Measurements from ENCODE around the gene PLK5. TPM values are rescaled to one million over a fixed set of nuclear protein-coding genes. Genes with fewer than 3 reads are reported as not detected.

PLK5 gene
- polyA plus RNA-seq, 1 of the 3 experiments (the other 2 are of a cell fraction) = not detected

DNA sequence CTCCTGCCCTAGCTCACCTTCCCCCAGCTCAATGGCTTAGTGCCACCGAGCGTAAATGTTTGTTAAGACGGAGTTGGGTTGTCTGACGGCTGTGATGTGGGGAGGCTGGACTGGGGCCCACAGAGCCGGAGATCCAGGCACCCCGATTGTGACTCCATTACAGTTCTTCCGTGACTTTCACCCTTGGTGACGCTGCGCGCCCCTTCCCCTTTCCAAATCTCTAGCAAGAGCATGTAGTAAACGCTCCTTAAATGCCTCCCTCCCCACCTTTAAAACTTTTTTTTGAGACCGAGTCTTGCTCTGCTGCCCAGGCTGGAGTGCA, 32.1 kb upstream of the PLK5 start:
- no peak overlapping the region for H3K27ac ChIP-seq (ENCODE audit: low read depth in 2 of 2, low read length in 1 of 2)
- TF ChIP-seq NRF1 (IDR thresholded peaks at IDR 0.05; ENCODE audit: low read depth, low read length) (no peak), RFX5 (IDR thresholded peaks at IDR 0.05; ENCODE audit: low read length) (no peak), ELF1 (IDR thresholded peaks at IDR 0.05) (no peak), RAD21 (IDR thresholded peaks at IDR 0.05; ENCODE audit: low read length) (no peak), FOXJ3 (CRISPR knock-in tag; IDR thresholded peaks at IDR 0.05) (no peak), RXRA (IDR thresholded peaks at IDR 0.05; ENCODE audit: borderline replicate concordance, low read depth) (no peak), PBX3 (IDR thresholded peaks at IDR 0.05) (no peak), SIN3A (IDR thresholded peaks at IDR 0.05; ENCODE audit: borderline replicate concordance, low read depth, low read length) (no peak), GATA2 (CRISPR knock-in tag; IDR thresholded peaks at IDR 0.05) (no peak), TCF12 (IDR thresholded peaks at IDR 0.05) (no peak), CHD2 (IDR thresholded peaks at IDR 0.05; ENCODE audit: low read length, partially characterized antibody) (no peak), MXI1 (IDR thresholded peaks at IDR 0.05; ENCODE audit: low read depth, low read length) (no peak)
- TF ChIP-seq, protein P1, sequence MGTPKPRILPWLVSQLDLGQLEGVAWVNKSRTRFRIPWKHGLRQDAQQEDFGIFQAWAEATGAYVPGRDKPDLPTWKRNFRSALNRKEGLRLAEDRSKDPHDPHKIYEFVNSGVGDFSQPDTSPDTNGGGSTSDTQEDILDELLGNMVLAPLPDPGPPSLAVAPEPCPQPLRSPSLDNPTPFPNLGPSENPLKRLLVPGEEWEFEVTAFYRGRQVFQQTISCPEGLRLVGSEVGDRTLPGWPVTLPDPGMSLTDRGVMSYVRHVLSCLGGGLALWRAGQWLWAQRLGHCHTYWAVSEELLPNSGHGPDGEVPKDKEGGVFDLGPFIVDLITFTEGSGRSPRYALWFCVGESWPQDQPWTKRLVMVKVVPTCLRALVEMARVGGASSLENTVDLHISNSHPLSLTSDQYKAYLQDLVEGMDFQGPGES (IDR thresholded peaks at IDR 0.05; ENCODE audit: low read depth, low read length) = no peak
- H3F3A ChIP-seq (replicated peaks; ENCODE audit: insufficient read depth) = no peaks in the 10 kb centered on the region
- no peaks in the 10 kb centered on the region for H3K9me3 ChIP-seq
- peaks cover 5 to 18% of the 10 kb centered on the region in 2 experiments; a peak in 2 of 4 replicates for H3K4me1 ChIP-seq (ENCODE audit: control insufficient read depth in 1 of 2, insufficient read depth in 2 of 2, low read depth in 1 of 2, low read length in 1 of 2)
- no peak overlapping the region for H3K9ac ChIP-seq
- CTCF ChIA-PET = interaction anchor here (1.0 to 3.7 kb wide), 4 partner anchors 12 to 211 kb away, joined by 3 to 23 read pairs (median 4); no protein-coding TSS in a partner anchor
- peak overlapping the region; percentile 62 to 66; a peak in 3 of 4 replicates for H3K4me3 ChIP-seq (ENCODE audit: low read depth in 2 of 2, low read length in 1 of 2)
- H3K79me2 ChIP-seq (ENCODE audit: insufficient read depth) = no peaks in the 10 kb centered on the region
- H4K20me1 ChIP-seq (ENCODE audit: insufficient read depth) = no peaks in the 10 kb centered on the region
- DNase-seq = no peak
- POLR2A ChIA-PET = interaction anchor here (0.9 to 1.4 kb wide), 2 partner anchors 20 to 36 kb away, joined by 3 to 5 read pairs; no protein-coding TSS in a partner anchor
- no peaks in the 10 kb centered on the region for H3K36me3 ChIP-seq (replicated peaks in 1 of 2; ENCODE audit: control insufficient read depth in 1 of 2, insufficient read depth in 2 of 2, low read length in 1 of 2)
- no peaks in the 10 kb centered on the region for H3K27me3 ChIP-seq (ENCODE audit: insufficient read depth)
- peak overlapping the region; percentile 91 for H3K4me2 ChIP-seq
- 77% methylated on average over 12 of the region's 12 CpGs for WGBS (ENCODE audit: low lambda C conversion rate)
- no peak overlapping the region for H2AFZ ChIP-seq (ENCODE audit: low read depth)
- H3K9me2 ChIP-seq = no peaks in the 10 kb centered on the region

- H3K4me2 ChIP-seq = no peak overlapping the region
- no peak for TF ChIP-seq TCF12 (IDR thresholded peaks at IDR 0.05)
- TF ChIP-seq MEF2A (IDR thresholded peaks at IDR 0.05; ENCODE audit: borderline replicate concordance, low read depth) = no peak
- TF ChIP-seq, protein P2, sequence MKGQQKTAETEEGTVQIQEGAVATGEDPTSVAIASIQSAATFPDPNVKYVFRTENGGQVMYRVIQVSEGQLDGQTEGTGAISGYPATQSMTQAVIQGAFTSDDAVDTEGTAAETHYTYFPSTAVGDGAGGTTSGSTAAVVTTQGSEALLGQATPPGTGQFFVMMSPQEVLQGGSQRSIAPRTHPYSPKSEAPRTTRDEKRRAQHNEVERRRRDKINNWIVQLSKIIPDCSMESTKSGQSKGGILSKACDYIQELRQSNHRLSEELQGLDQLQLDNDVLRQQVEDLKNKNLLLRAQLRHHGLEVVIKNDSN (IDR thresholded peaks at IDR 0.05; ENCODE audit: borderline replicate concordance, low read depth) = no peak
- no peak for TF ChIP-seq SIN3A (IDR thresholded peaks at IDR 0.05; ENCODE audit: borderline replicate concordance, low read depth, low read length)
- TF ChIP-seq, protein P3, sequence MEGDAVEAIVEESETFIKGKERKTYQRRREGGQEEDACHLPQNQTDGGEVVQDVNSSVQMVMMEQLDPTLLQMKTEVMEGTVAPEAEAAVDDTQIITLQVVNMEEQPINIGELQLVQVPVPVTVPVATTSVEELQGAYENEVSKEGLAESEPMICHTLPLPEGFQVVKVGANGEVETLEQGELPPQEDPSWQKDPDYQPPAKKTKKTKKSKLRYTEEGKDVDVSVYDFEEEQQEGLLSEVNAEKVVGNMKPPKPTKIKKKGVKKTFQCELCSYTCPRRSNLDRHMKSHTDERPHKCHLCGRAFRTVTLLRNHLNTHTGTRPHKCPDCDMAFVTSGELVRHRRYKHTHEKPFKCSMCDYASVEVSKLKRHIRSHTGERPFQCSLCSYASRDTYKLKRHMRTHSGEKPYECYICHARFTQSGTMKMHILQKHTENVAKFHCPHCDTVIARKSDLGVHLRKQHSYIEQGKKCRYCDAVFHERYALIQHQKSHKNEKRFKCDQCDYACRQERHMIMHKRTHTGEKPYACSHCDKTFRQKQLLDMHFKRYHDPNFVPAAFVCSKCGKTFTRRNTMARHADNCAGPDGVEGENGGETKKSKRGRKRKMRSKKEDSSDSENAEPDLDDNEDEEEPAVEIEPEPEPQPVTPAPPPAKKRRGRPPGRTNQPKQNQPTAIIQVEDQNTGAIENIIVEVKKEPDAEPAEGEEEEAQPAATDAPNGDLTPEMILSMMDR (IDR thresholded peaks at IDR 0.05) = no peak
- no peak for TF ChIP-seq ELF1 (IDR thresholded peaks at IDR 0.05)
- no peak for TF ChIP-seq TAF1 (IDR thresholded peaks at IDR 0.05; ENCODE audit: borderline replicate concordance, low read depth, low read length)
- no peak for TF ChIP-seq NFIC (IDR thresholded peaks at IDR 0.05; ENCODE audit: borderline replicate concordance)
- TF ChIP-seq GABPA (IDR thresholded peaks at IDR 0.05; ENCODE audit: low read depth) = no peak
- no peak for TF ChIP-seq YY1 (IDR thresholded peaks at IDR 0.05; ENCODE audit: low read depth)
- TF ChIP-seq MAX (IDR thresholded peaks at IDR 0.05; ENCODE audit: low read depth) = no peak
- TF ChIP-seq JUND (IDR thresholded peaks at IDR 0.05) = no peak
- ChIA-PET POLR2A (no interaction called here), CTCF (interaction anchor here (1.9 to 3.7 kb wide), 2 partner anchors 11 to 54 kb away, joined by 6 to 23 read pairs; no protein-coding TSS in a partner anchor)
- peaks cover 5 to 18% of the 10 kb centered on the region in 2 experiments; a peak in 2 of 4 replicates for H3K4me1 ChIP-seq (ENCODE audit: control insufficient read depth in 1 of 2, insufficient read depth in 2 of 2, low read depth in 1 of 2, low read length in 1 of 2)
- no peaks in the 10 kb centered on the region for H3K79me2 ChIP-seq (ENCODE audit: insufficient read depth)
- WGBS (ENCODE audit: low lambda C conversion rate) = 75% methylated on average over 7 of the region's 10 CpGs
- H3K27me3 ChIP-seq (ENCODE audit: insufficient read depth) = no peaks in the 10 kb centered on the region
- no peaks in the 10 kb centered on the region for H3K9me2 ChIP-seq
- H3K9ac ChIP-seq = no peak overlapping the region
- no peak for DNase-seq
- H3K4me3 ChIP-seq (ENCODE audit: low read depth in 2 of 2, low read length in 1 of 2) = no peak overlapping the region
- H3K36me3 ChIP-seq (replicated peaks in 1 of 2; ENCODE audit: control insufficient read depth in 1 of 2, insufficient read depth in 2 of 2, low read length in 1 of 2) = no peaks in the 10 kb centered on the region
- H4K20me1 ChIP-seq (ENCODE audit: insufficient read depth) = no peaks in the 10 kb centered on the region
- no peaks in the 10 kb centered on the region for H3K9me3 ChIP-seq
- no peak overlapping the region for H3K27ac ChIP-seq (ENCODE audit: low read depth in 2 of 2, low read length in 1 of 2)
- no peak overlapping the region for H2AFZ ChIP-seq (ENCODE audit: low read depth)
- H3F3A ChIP-seq (replicated peaks; ENCODE audit: insufficient read depth) = no peaks in the 10 kb centered on the region
Observed at GRCh38 chr19:1492474-1493006, 31.3 kb upstream of the PLK5 start.

Data from SK-N-SH (cell line).